ENCODE results near the gene RHBDL2. TPM values are rescaled to one million over a fixed set of nuclear protein-coding genes. Genes with fewer than 3 reads are reported as not detected.

The RHBDL2 gene
- total and polyA plus RNA-seq, 4 donors: 0.14 to 0.28 (median 0.17) TPM; not detected in 1

DNA sequence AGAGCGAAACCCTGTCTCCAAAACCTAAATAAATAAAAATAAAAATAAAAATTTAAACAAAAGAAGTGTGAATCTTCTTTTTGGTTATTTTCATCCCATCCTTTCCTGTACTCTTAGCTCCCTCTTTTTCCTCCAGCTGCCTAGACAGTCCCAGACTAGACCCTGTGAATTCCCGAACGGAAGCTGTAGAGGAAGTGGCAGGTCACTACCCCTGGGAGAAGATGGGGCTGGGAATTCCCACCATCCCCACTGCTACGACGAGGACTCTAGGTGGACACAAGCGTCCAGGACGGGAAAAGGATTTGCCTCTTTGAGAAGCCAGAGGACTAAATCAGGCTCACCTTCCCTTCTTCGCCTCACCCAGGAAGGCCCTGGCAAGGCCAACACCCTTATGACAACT lies 12.6 kb downstream of the RHBDL2 start:
- TF ChIP-seq FOXA1 (IDR thresholded peaks at IDR 0.05) (no peak), TAF1 (conservative IDR thresholded peaks at IDR 0.05) (no peak), NR2F2 (IDR thresholded peaks at IDR 0.05) (no peak), HNF4G (IDR thresholded peaks at IDR 0.05) (no peak), YY1 (IDR thresholded peaks at IDR 0.05) (no peak), GABPA (IDR thresholded peaks at IDR 0.05 in 1 of 2, conservative IDR thresholded peaks at IDR 0.05 in 1 of 2) (no peak)
- TF ChIP-seq, protein P1, sequence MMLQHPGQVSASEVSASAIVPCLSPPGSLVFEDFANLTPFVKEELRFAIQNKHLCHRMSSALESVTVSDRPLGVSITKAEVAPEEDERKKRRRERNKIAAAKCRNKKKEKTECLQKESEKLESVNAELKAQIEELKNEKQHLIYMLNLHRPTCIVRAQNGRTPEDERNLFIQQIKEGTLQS (IDR thresholded peaks at IDR 0.05): no peak
- no peaks in the 10 kb centered on the region for H3K4me1 ChIP-seq (ENCODE audit: control insufficient read depth in 4 of 4, insufficient read depth in 4 of 4, low read length in 3 of 4)
- DNase-seq (ENCODE audit: low spot score): no peak
- H3K4me3 ChIP-seq (ENCODE audit: low read depth in 1 of 3, low read length in 3 of 3): no peak overlapping the region
- WGBS: 85% methylated on average over 8 of the region's 8 CpGs
- no peak overlapping the region for H3K9ac ChIP-seq (ENCODE audit: low read depth in 1 of 2, low read length in 2 of 2)
- H3K27ac ChIP-seq (ENCODE audit: low read depth in 1 of 2, low read length in 2 of 2): no peak overlapping the region
- no peaks in the 10 kb centered on the region for H3K9me3 ChIP-seq (ENCODE audit: control insufficient read depth in 4 of 4, low read length in 3 of 4)
- H3K36me3 ChIP-seq (ENCODE audit: control insufficient read depth in 4 of 4, insufficient read depth in 3 of 4, low read depth in 1 of 4, low read length in 3 of 4): no peaks in the 10 kb centered on the region
- no peaks in the 10 kb centered on the region for H3K27me3 ChIP-seq (ENCODE audit: control insufficient read depth in 4 of 4, insufficient read depth in 4 of 4, low read length in 3 of 4)

GRCh38 chr1:38926091-38926490 lies 15.5 kb downstream of the RHBDL2 start:
- DNase-seq (ENCODE audit: low spot score): no peak
- Histone ChIP-seq H3K9ac (ENCODE audit: low read depth in 1 of 2, low read length in 2 of 2) (no peak overlapping the region), H3K9me3 (ENCODE audit: control insufficient read depth in 4 of 4, low read length in 3 of 4) (no peaks in the 10 kb centered on the region), H3K4me1 (ENCODE audit: control insufficient read depth in 4 of 4, insufficient read depth in 4 of 4, low read length in 3 of 4) (no peaks in the 10 kb centered on the region), H3K27me3 (ENCODE audit: control insufficient read depth in 4 of 4, insufficient read depth in 4 of 4, low read length in 3 of 4) (no peaks in the 10 kb centered on the region), H3K4me3 (ENCODE audit: low read depth in 1 of 3, low read length in 3 of 3) (no peak overlapping the region), H3K36me3 (ENCODE audit: control insufficient read depth in 4 of 4, insufficient read depth in 3 of 4, low read depth in 1 of 4, low read length in 3 of 4) (no peaks in the 10 kb centered on the region), H3K27ac (ENCODE audit: low read depth in 1 of 2, low read length in 2 of 2) (no peak overlapping the region)
- no peak for TF ChIP-seq EGR1 (IDR thresholded peaks at IDR 0.05; ENCODE audit: low read depth in 2 of 2)
- TF ChIP-seq RXRA (IDR thresholded peaks at IDR 0.05): no peak
- no peak for TF ChIP-seq TAF1 (conservative IDR thresholded peaks at IDR 0.05)
- no peak for TF ChIP-seq HNF4A (conservative IDR thresholded peaks at IDR 0.05)
- TF ChIP-seq HNF4G (IDR thresholded peaks at IDR 0.05): no peak
- TF ChIP-seq FOXA1 (IDR thresholded peaks at IDR 0.05): no peak
- TF ChIP-seq JUND (IDR thresholded peaks at IDR 0.05): no peak
- no peak for TF ChIP-seq YY1 (IDR thresholded peaks at IDR 0.05)
- no peak for TF ChIP-seq MAX (IDR thresholded peaks at IDR 0.05)
- no peak for TF ChIP-seq NR2F2 (IDR thresholded peaks at IDR 0.05)
- no peak for TF ChIP-seq RAD21 (IDR thresholded peaks at IDR 0.05)
- TF ChIP-seq, protein P1 (IDR thresholded peaks at IDR 0.05): no peak
- TF ChIP-seq CTCF (IDR thresholded peaks at IDR 0.05; ENCODE audit: low read depth, low read length, missing input control): no peak
- TF ChIP-seq FOXA2 (IDR thresholded peaks at IDR 0.05): no peak
- no peak for TF ChIP-seq GABPA (IDR thresholded peaks at IDR 0.05 in 1 of 2, conservative IDR thresholded peaks at IDR 0.05 in 1 of 2)
- no peak for TF ChIP-seq REST (IDR thresholded peaks at IDR 0.05)
- TF ChIP-seq ZBTB33 (IDR thresholded peaks at IDR 0.05): no peak
- WGBS: 92% methylated on average over 3 of the region's 3 CpGs
